Measurements from ENCODE around the gene PGRMC2.

GRCh38 chr4:128267745-128268144 is 19.9 kb downstream of the PGRMC2 start:
- TF ChIP-seq EZH2 (IDR thresholded peaks at IDR 0.05; ENCODE audit: borderline replicate concordance) (no peak), CTCF (IDR thresholded peaks at IDR 0.05; ENCODE audit: poor library complexity) (no peak)
